ENCODE data around the gene YDJC.

- TF ChIP-seq CTCF (IDR thresholded peaks at IDR 0.05; ENCODE audit: control extremely low read depth in 1 of 3, insufficient read depth in 1 of 3, low read depth in 1 of 3, low read length in 3 of 3) (no peak), POLR2AphosphoS5 (IDR thresholded peaks at IDR 0.05; ENCODE audit: low read depth, low read length) (no peak), ATF2 (IDR thresholded peaks at IDR 0.05; ENCODE audit: low read length) (no peak), EP300 (IDR thresholded peaks at IDR 0.05; ENCODE audit: borderline replicate concordance in 1 of 2, low read depth in 2 of 2, low read length in 2 of 2) (no peak), MAX (IDR thresholded peaks at IDR 0.05) (no peak), POLR2A (IDR thresholded peaks at IDR 0.05; ENCODE audit: control extremely low read depth in 1 of 2, low read depth in 2 of 2, low read length in 2 of 2) (no peak), CEBPB (IDR thresholded peaks at IDR 0.05; ENCODE audit: low read depth, low read length) (no peak), CREB1 (IDR thresholded peaks at IDR 0.05) (no peak)
Observed at GRCh38 chr22:21636629-21637218, 6.9 kb upstream of the YDJC start.

All from H1 (cell line).